Measurements from ENCODE around the gene ODAD3.
"Not testable (repeated sequence)": the region's sequence is repeated elsewhere in the genome, so short reads cannot be mapped to it uniquely, and the experiment has no call there.

Gene ODAD3

GRCh38 chr19:11460207-11460606, 25.3 kb upstream of the ODAD3 start:
- DNase-seq (ENCODE audit: low read depth): no peak

GRCh38 chr19:11458912-11459311, 24.0 kb upstream of the ODAD3 start:
- not testable (repeated sequence) for DNase-seq (ENCODE audit: low read depth)

GRCh38 chr19:11458236-11458900, 23.4 kb upstream of the ODAD3 start:
- DNase-seq (ENCODE audit: low read depth): no peak

GRCh38 chr19:11457831-11458230, 22.9 kb upstream of the ODAD3 start:
- no peak for DNase-seq (ENCODE audit: low read depth)

GRCh38 chr19:11457115-11457514, 22.2 kb upstream of the ODAD3 start:
- DNase-seq (ENCODE audit: low read depth): peak; percentile 71

GRCh38 chr19:11456659-11457058, 21.7 kb upstream of the ODAD3 start:
- DNase-seq (ENCODE audit: low read depth): no peak

- DNase-seq (ENCODE audit: low read depth): not testable (repeated sequence)
These were observed 20.3 kb upstream of the ODAD3 start for GRCh38 chr19:11455233-11455554.

GRCh38 chr19:11453468-11454341, 18.8 kb upstream of the ODAD3 start:
- DNase-seq (ENCODE audit: low read depth): no peak

- no peak for DNase-seq (ENCODE audit: low read depth)
These were observed 17.8 kb upstream of the ODAD3 start for GRCh38 chr19:11452620-11453310.

GRCh38 chr19:11451871-11452619, 17.1 kb upstream of the ODAD3 start:
- no peak for DNase-seq (ENCODE audit: low read depth)

GRCh38 chr19:11451327-11451870, 16.5 kb upstream of the ODAD3 start:
- no peak for DNase-seq (ENCODE audit: low read depth)

GRCh38 chr19:11450570-11451326, 15.8 kb upstream of the ODAD3 start:
- no peak for DNase-seq (ENCODE audit: low read depth)

- no peak for DNase-seq (ENCODE audit: low read depth)
These were observed 14.1 kb upstream of the ODAD3 start for GRCh38 chr19:11448923-11449554.

GRCh38 chr19:11448410-11448809, 13.5 kb upstream of the ODAD3 start:
- DNase-seq (ENCODE audit: low read depth): no peak

GRCh38 chr19:11447347-11448262, 12.7 kb upstream of the ODAD3 start:
- DNase-seq (ENCODE audit: low read depth): no peak

GRCh38 chr19:11446652-11447301, 11.9 kb upstream of the ODAD3 start:
- DNase-seq (ENCODE audit: low read depth): no peak

- no peak for DNase-seq (ENCODE audit: low read depth)
These were observed 11.3 kb upstream of the ODAD3 start for GRCh38 chr19:11446271-11446651.

- no peak for DNase-seq (ENCODE audit: low read depth)
These were observed 10.2 kb upstream of the ODAD3 start for GRCh38 chr19:11445141-11445540.

GRCh38 chr19:11444059-11444458, 9.1 kb upstream of the ODAD3 start:
- DNase-seq (ENCODE audit: low read depth): no peak

Data from amniotic epithelial cell (primary cell).